IPS DF 6.9 (cell line): ENCODE measurements around the gene PRX.
"Not testable (repeated sequence)": the region's sequence is repeated elsewhere in the genome, so short reads cannot be mapped to it uniquely, and the experiment has no call there.

Source experiments
- DNase-seq: peaks from one replicate; pipeline ENCODE4 v3.0.0-alpha.2; 2013; ENCODE audit warnings: low read depth, low spot score
- H3K27ac ChIP-seq: one replicate; pipeline ENCODE4 v1.5.1; 2013; ENCODE audit warnings: low read length, control low read depth
- H3K27me3 ChIP-seq: 2 replicates; pipeline ENCODE4 v1.6.1; 2013; ENCODE audit warnings: mild to moderate bottlenecking, low read length; ENCODE audit not compliant: control insufficient read depth, insufficient read depth
- H3K36me3 ChIP-seq: 2 replicates; pipeline ENCODE4 v1.6.1; 2013; ENCODE audit warnings: low read length; ENCODE audit not compliant: control insufficient read depth, insufficient read depth
- H3K4me1 ChIP-seq: 2 replicates; pipeline ENCODE4 v1.6.1; 2013; ENCODE audit warnings: low read length; ENCODE audit not compliant: control insufficient read depth, insufficient read depth
- H3K4me3 ChIP-seq: 2 replicates; pipeline ENCODE4 v1.5.1; 2013; ENCODE audit warnings: mild to moderate bottlenecking, low read length
- H3K9me3 ChIP-seq: 2 replicates; pipeline ENCODE4 v1.6.1; 2013; ENCODE audit warnings: low read length, inconsistent platforms; ENCODE audit not compliant: control insufficient read depth, insufficient read depth
- WGBS: extraction: QIAGEN DNeasy Blood & Tissue Kit; methylation state at CpG from one replicate; pipeline ENCODE4 v1.1.7; 2013; ENCODE audit warnings: mixed read lengths, missing lambda C conversion rate; ENCODE audit not compliant: insufficient read length, insufficient coverage; 5-methylcytosine and 5-hydroxymethylcytosine counted together

Gene PRX

GRCh38 chr19:40438284-40438683 is 25.1 kb upstream of the PRX start:
- no peak for DNase-seq
- H3K9me3 ChIP-seq: no peaks in the 10 kb centered on the region
- no CpG with 5 or more reads among the region's 3 CpGs for WGBS
- H3K27ac ChIP-seq: no peak overlapping the region
- H3K4me3 ChIP-seq: no peak overlapping the region
- H3K27me3 ChIP-seq: no peaks in the 10 kb centered on the region
- peaks cover 9% of the 10 kb centered on the region for H3K36me3 ChIP-seq
- H3K4me1 ChIP-seq: no peaks in the 10 kb centered on the region

DNA sequence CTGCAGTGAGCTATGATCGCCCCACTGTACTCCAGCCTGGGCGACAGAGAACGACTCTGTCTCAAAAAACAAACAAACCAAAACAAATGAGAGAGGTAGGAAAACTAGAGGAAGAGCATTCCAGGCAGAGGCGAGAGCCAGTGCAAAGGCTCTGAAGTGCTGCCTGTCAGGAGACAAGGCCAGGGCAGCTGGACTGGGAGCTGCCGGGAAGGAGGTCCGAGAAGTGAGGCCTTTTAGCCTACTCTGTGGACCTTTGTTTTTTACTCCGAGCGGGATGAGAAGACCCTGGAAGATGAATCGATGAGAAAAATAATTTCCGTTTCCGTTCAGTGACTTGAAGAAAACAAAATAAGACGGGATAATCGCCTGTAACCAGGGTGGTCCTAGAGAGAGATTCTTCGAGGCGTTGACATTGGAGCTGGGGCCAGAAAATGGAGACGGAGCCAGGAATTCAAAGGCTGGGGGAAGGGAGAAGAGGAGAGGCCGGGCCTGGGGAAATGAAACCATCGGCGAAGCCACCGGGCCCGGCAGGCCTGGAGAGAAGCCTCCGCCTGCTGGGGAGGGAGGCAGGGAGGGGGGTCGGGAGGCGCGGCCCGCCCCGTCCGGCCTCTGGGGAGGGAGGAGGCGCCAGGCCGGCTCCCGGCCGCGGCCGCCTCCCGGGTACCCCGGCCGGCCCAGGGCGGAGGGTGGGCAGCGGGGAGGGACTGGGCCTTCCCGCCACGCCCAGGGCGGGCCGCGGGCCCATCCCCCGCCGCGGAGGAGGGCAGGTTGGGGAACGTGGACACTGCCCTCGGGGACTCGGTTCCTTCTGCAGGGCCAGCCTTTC is 20.4 kb upstream of the PRX start:
- Histone ChIP-seq H3K36me3 (no peaks in the 10 kb centered on the region), H3K27me3 (no peaks in the 10 kb centered on the region), H3K27ac (peak overlapping the region; percentile 36), H3K4me3 (peak overlapping the region; percentile 2; the same call in 1 of the 2 replicates), H3K9me3 (no peaks in the 10 kb centered on the region), H3K4me1 (no peaks in the 10 kb centered on the region)
- no peak for DNase-seq
- no CpG with 5 or more reads among the region's 50 CpGs for WGBS

DNA sequence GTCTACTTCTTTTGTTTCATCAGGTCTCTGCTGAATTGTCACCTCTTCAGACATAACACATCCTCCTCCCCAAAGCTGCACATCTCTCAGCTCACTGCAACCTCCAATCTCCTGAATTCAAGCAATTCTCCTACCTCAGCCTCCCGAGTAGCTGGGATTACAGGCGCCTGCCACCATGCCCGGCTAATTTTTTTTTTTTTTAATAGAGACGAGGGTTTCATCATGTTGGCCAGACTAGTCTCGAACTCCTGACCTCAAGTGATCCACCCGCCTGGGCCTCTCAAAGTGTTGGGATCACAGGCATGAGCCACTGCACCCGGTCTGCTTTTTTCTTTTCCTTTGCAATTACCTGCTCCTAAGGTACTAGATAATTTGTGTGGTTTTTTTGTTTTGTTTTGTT is 19.6 kb upstream of the PRX start:
- not testable (repeated sequence) for DNase-seq, H3K4me3 ChIP-seq, H3K4me1 ChIP-seq, H3K36me3 ChIP-seq, H3K27ac ChIP-seq, H3K9me3 ChIP-seq, H3K27me3 ChIP-seq
- WGBS: no CpG with 5 or more reads among the region's 7 CpGs

DNA sequence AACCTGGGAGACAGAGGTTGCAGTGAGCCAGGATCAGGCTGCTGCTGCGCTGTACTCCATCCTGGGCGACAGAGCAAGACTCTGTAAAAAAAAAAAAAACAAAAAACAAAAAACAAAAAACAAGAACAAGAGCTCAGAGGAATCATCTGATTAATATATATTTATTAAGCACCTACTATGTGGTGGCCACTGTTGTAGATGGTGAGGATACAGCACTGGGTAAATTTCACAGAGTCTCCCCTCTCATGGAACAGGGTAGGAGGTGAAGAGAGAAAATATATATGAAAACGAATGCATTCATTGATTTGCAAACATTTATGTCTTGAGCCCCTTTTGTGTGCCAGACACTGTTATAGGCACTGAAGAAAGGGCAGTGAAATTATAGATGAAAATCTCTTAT is 18.5 kb upstream of the PRX start:
- DNase-seq: no peak
- H3K27ac ChIP-seq: no peak overlapping the region
- no peaks in the 10 kb centered on the region for H3K9me3 ChIP-seq
- H3K27me3 ChIP-seq: no peaks in the 10 kb centered on the region
- no peaks in the 10 kb centered on the region for H3K4me1 ChIP-seq
- H3K4me3 ChIP-seq: no peak overlapping the region
- H3K36me3 ChIP-seq: no peaks in the 10 kb centered on the region
- no CpG with 5 or more reads among the region's 3 CpGs for WGBS

- H3K4me3 ChIP-seq, H3K27me3 ChIP-seq, H3K4me1 ChIP-seq, H3K27ac ChIP-seq, H3K9me3 ChIP-seq, DNase-seq, H3K36me3 ChIP-seq: not testable (repeated sequence)
- WGBS: no CpG with 5 or more reads among the region's 10 CpGs
These were observed 17.1 kb upstream of the PRX start for GRCh38 chr19:40430242-40430641.

GRCh38 chr19:40428197-40428596 is 15.0 kb upstream of the PRX start:
- WGBS: no CpG with 5 or more reads among the region's 7 CpGs
- DNase-seq: not testable (repeated sequence)

GRCh38 chr19:40425450-40426287 is 12.5 kb upstream of the PRX start, which contains the start of gene SERTAD1:
Gene SERTAD1 (minus strand): TSS chr19:40425992. CDS start chr19:40423546, 2,446 bp downstream.
- no peaks in the 10 kb centered on the region for H3K36me3 ChIP-seq
- H3K9me3 ChIP-seq: no peaks in the 10 kb centered on the region
- no CpG with 5 or more reads among the region's 75 CpGs for WGBS
- no peaks in the 10 kb centered on the region for H3K4me1 ChIP-seq
- DNase-seq: peak; percentile 98
- no peaks in the 10 kb centered on the region for H3K27me3 ChIP-seq
- H3K4me3 ChIP-seq: peak within 1 kb of the TSS; percentile 75
- H3K27ac ChIP-seq: no peak within 1 kb of the TSS

More at GRCh38 chr19:40428197-40428596, 15.0 kb upstream of the PRX start:
- not testable (repeated sequence) for H3K27ac ChIP-seq, H3K9me3 ChIP-seq, H3K4me3 ChIP-seq, H3K36me3 ChIP-seq, H3K27me3 ChIP-seq, H3K4me1 ChIP-seq

DNA sequence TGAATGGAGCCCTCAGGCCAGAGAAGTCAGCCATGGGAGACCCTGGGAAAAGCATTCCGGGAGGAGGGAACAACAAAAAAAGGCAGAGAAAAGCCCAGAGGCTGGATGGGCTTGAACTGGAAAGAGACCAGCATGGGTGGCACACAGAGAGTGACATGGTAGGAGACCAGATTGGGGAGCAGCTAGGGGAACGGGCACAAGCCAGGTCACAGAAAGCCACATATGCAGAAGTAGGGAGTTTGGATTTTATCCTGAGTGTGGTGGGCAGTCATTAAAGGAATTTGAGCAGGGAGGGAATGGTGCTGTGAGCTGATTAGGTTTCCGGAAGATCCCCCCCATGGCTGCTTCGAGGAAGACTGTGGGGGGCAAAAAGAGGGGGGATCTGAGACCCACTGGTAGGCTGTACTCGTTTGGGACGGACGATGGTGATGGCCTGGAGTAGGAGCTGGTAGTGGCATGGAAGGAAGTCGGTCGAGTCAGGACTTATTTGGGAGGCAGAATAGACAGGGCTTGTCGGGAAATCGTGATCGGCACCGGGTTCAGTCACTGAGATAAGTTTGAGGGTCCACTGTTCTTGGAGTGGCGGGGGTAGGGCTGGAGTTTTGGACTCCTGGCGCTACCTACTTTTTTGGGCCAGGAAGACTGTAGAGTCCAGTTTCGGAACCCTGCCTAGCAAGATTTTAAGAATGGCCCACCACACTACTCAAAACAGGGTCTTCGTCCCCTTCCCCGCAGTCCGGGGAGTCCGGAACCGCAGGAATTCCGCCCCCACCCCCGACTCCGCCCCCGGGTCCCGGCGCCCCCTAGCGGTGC is 11.7 kb upstream of the PRX start:
- Histone ChIP-seq H3K36me3 (no peaks in the 10 kb centered on the region), H3K27ac (no peak overlapping the region), H3K4me3 (peak overlapping the region; percentile 75; the same call in 1 of the 2 replicates), H3K27me3 (no peaks in the 10 kb centered on the region), H3K9me3 (no peaks in the 10 kb centered on the region), H3K4me1 (no peaks in the 10 kb centered on the region)
- no peak for DNase-seq
- WGBS: no CpG with 5 or more reads among the region's 28 CpGs

- Histone ChIP-seq H3K4me3 (no peak overlapping the region), H3K4me1 (no peaks in the 10 kb centered on the region), H3K9me3 (no peaks in the 10 kb centered on the region), H3K36me3 (no peaks in the 10 kb centered on the region), H3K27me3 (no peaks in the 10 kb centered on the region), H3K27ac (no peak overlapping the region)
- no CpG with 5 or more reads among the region's 6 CpGs for WGBS
- DNase-seq: no peak
These were observed 10.8 kb upstream of the PRX start for GRCh38 chr19:40423938-40424337.
